HepG2 (cell line): Measurements from ENCODE around the gene CCNH. TPM values are rescaled to one million over a fixed set of nuclear protein-coding genes. Genes with fewer than 3 reads are reported as not detected.

ENCODE experiments used
- ATAC-seq: fragments of 200-7000 bp; cut with Tn5 transposase; 3 replicates; pipeline ENCODE4 v1.9.1; 2020; ENCODE audit warnings: mild to moderate bottlenecking, moderate library complexity
- BruUV-seq: library from RNA; stranded (reverse); fragments of 400-500 nt; replicated peaks from 2 replicates; lab custom pipeline; 2021; lab: Mats Ljungman, UMichigan
- CTCF ChIA-PET: fragments of 300-600 bp; formaldehyde crosslinking; extraction: SDS; loops from one replicate; lab custom pipeline; 2021; ENCODE audit warnings: low total read pairs, inconsistent platforms, low intra/inter-chr PET ratio; lab: Yijun Ruan, JAX
- POLR2A ChIA-PET: fragments of 350-600 bp; sonication (Branson Sonifier 250); formaldehyde crosslinking; loops from one replicate; lab custom pipeline; 2020; ENCODE audit warnings: antibody characterized with exemption, inconsistent platforms; lab: Yijun Ruan, JAX
- DNase-seq: peaks from one replicate; pipeline ENCODE4 v3.0.0-alpha.2; 2015; ENCODE audit warnings: low spot score
- FAIRE-seq: peaks from 3 replicates; lab custom pipeline; 2011; peaks lifted over from hg19 to GRCh38; lab: Jason Lieb, UNC
- H2AFZ ChIP-seq: one replicate; pipeline ENCODE4 v1.6.1; 2011; ENCODE audit warnings: low read length, inconsistent platforms
- H3K27ac ChIP-seq: fragments of 300-600 bp; 3 replicates; pipeline ENCODE4 v1.8.0; 2011; ENCODE audit warnings: mixed run types, mild to moderate bottlenecking, mixed read lengths, low read length, inconsistent platforms; ENCODE audit not compliant: insufficient read depth; ENCODE audit errors: extremely low read length
- H3K27me3 ChIP-seq, 2 experiments: fragments of 200-600 bp in 1 of 2; 2 replicates in 1 of 2; 3 replicates in 1 of 2; pipeline versions ENCODE4 v1.6.0 to v1.8.0; 2011; ENCODE audit warnings: low read length in 2 of 2, mild to moderate bottlenecking in 2 of 2, moderate library complexity in 2 of 2, inconsistent platforms in 1 of 2; ENCODE audit not compliant: insufficient read depth in 2 of 2, control insufficient read depth in 1 of 2
- H3K36me3 ChIP-seq, 2 experiments: fragments of 200-600 bp in 1 of 2; replicated peaks in 1 of 2; 2 replicates in 1 of 2; 3 replicates in 1 of 2; pipeline versions ENCODE4 v1.5.1 to v1.8.0; 2011; ENCODE audit warnings: low read length in 2 of 2, inconsistent platforms in 1 of 2; ENCODE audit not compliant: insufficient read depth in 2 of 2, control insufficient read depth in 1 of 2
- H3K4me1 ChIP-seq: 2 replicates; pipeline ENCODE4 v1.5.1; 2012; ENCODE audit warnings: low read length, inconsistent platforms; ENCODE audit not compliant: insufficient read depth
- H3K4me2 ChIP-seq: 2 replicates; pipeline ENCODE4 v1.6.0; 2011; ENCODE audit warnings: low read depth, low read length, inconsistent platforms
- H3K4me3 ChIP-seq, 3 experiments: fragments of 200-600 bp in 1 of 3; sonication (generic), shearing (Covaris generic) in 1 of 3; replicated peaks in 1 of 3; 2 replicates each; pipeline ENCODE4 v1.5.1; 2011 to 2016; ENCODE audit warnings: low read length in 3 of 3, inconsistent platforms in 2 of 3, low read depth in 2 of 3, mild to moderate bottlenecking in 2 of 3, control low read depth in 1 of 3, mixed read lengths in 1 of 3; ENCODE audit not compliant: insufficient read depth in 1 of 3
- H3K79me2 ChIP-seq: one replicate; pipeline ENCODE4 v1.6.1; 2011; ENCODE audit warnings: low read length, inconsistent platforms; ENCODE audit not compliant: insufficient read depth
- H3K9ac ChIP-seq: 2 replicates; pipeline ENCODE4 v1.6.0; 2011; ENCODE audit warnings: mild to moderate bottlenecking, low read depth, low read length, inconsistent platforms; ENCODE audit not compliant: insufficient read depth
- H3K9me3 ChIP-seq: 2 replicates; pipeline ENCODE4 v1.5.1; 2012; ENCODE audit warnings: mild to moderate bottlenecking, low read length
- H4K20me1 ChIP-seq: 2 replicates; pipeline ENCODE4 v1.6.0; 2011; ENCODE audit warnings: inconsistent platforms, mild to moderate bottlenecking, low read length, moderate library complexity; ENCODE audit not compliant: insufficient read depth
- DZIP1 ChIP-seq: sonication (generic); formaldehyde crosslinking; IDR thresholded peaks from 2 replicates; pipeline ENCODE4 v1.5.0; 2020; ENCODE audit warnings: mild to moderate bottlenecking, missing genetic modification reagents
- HDAC6 ChIP-seq: fragments of 200-600 bp; sonication (generic); IDR thresholded peaks from 2 replicates; pipeline ENCODE4 v1.7.0; 2017; ENCODE audit warnings: mild to moderate bottlenecking, antibody characterized with exemption, low read length, low read depth
- HOXD1 ChIP-seq: sonication (generic); formaldehyde crosslinking; IDR thresholded peaks from 2 replicates; pipeline ENCODE4 v1.5.0; 2020; ENCODE audit warnings: missing genetic modification reagents
- POLR2A ChIP-seq, 2 experiments: IDR thresholded peaks; 2 replicates each; pipeline ENCODE4 v1.6.1; 2011; ENCODE audit warnings: low read depth in 2 of 2, low read length in 2 of 2, mild to moderate bottlenecking in 1 of 2, moderate library complexity in 1 of 2; ENCODE audit not compliant: insufficient read depth in 1 of 2
- POLR2AphosphoS5 ChIP-seq: IDR thresholded peaks from 2 replicates; pipeline ENCODE4 v1.6.1; 2012; ENCODE audit warnings: low read depth, low read length
- ZMAT3 ChIP-seq: sonication (generic); formaldehyde crosslinking; conservative IDR thresholded peaks from 2 replicates; pipeline ENCODE4 v1.7.0; 2021; ENCODE audit warnings: missing genetic modification reagents
- ZNF17 ChIP-seq: sonication (generic); formaldehyde crosslinking; IDR thresholded peaks from 2 replicates; pipeline ENCODE4 v1.5.0; 2020; ENCODE audit warnings: mild to moderate bottlenecking, missing genetic modification reagents
- ZNF263 ChIP-seq: sonication (generic); formaldehyde crosslinking; IDR thresholded peaks from 2 replicates; pipeline ENCODE4 v1.4.0; 2020; ENCODE audit warnings: missing genetic modification reagents
- ZNF577 ChIP-seq: sonication (generic); formaldehyde crosslinking; IDR thresholded peaks from 2 replicates; pipeline ENCODE4 v1.4.0; 2020; ENCODE audit warnings: mild to moderate bottlenecking, low read depth, missing genetic modification reagents, borderline replicate concordance
- ZNF660 ChIP-seq: sonication (generic); formaldehyde crosslinking; IDR thresholded peaks from 2 replicates; pipeline ENCODE4 v1.5.1; 2020; ENCODE audit warnings: mild to moderate bottlenecking, low read depth, missing genetic modification reagents, borderline replicate concordance
- ZNF674 ChIP-seq: sonication (generic); formaldehyde crosslinking; IDR thresholded peaks from 2 replicates; pipeline ENCODE4 v1.5.0; 2020; ENCODE audit warnings: low read depth, mild to moderate bottlenecking, missing genetic modification reagents
- WGBS: methylation state at CpG from one replicate; pipeline ENCODE4 v1.1.6; 2017; ENCODE audit warnings: low lambda C conversion rate; 5-methylcytosine and 5-hydroxymethylcytosine counted together
- in situ Hi-C: cut with HindIII; loops from 2 replicates; pipeline ENCODE4 v1.10.0; 2017; ENCODE audit warnings: low pct_unique_long_range_greater_than_20kb; ENCODE audit not compliant: extremely low pct_ligation_motif_present
- intact Hi-C: fragments of 100-400 bp; cut with micrococcal nuclease; formaldehyde crosslinking; loops from one replicate; pipeline ENCODE4 v1.10.0; 2022; ENCODE audit not compliant: unreplicated experiment
- polyA plus RNA-seq, 8 experiments: library from polyadenylated mRNA; depleted of rRNA in 3 of 8; stranded (reverse) in 7 of 8; unstranded in 1 of 8; fragments of >200 nt; fragmentation: Illumina TruSeq in 4 of 8; extraction: Trizol in 4 of 8; gene quantifications; 2 replicates each; pipeline versions ENCODE4 v1.2.1 to v1.2.3, GENCODE V29; 2011 to 2016; ENCODE audit warnings: low read depth in 4 of 8, missing spikeins in 1 of 8, mixed read lengths in 1 of 8; ENCODE audit not compliant: insufficient read depth in 1 of 8
- total RNA-seq, 5 experiments: library from RNA; depleted of rRNA; stranded (reverse); fragments of >200 nt; fragmentation: Illumina TruSeq; extraction: Trizol; gene quantifications; 2 replicates each; pipeline ENCODE4 v1.2.3, GENCODE V29; 2016; ENCODE audit warnings: low read depth in 1 of 5
- TF ChIP-seq, protein P1 (sequence below): sonication (generic); formaldehyde crosslinking; IDR thresholded peaks from 2 replicates; pipeline ENCODE4 v1.8.0; 2022; ENCODE audit warnings: mild to moderate bottlenecking, missing genetic modification reagents, moderate library complexity
- TF ChIP-seq, protein P2 (sequence below): sonication (generic); formaldehyde crosslinking; conservative IDR thresholded peaks from 2 replicates; pipeline ENCODE4 v1.4.0; 2020; ENCODE audit warnings: missing genetic modification reagents
- TF ChIP-seq, protein P3 (sequence below): sonication (generic); formaldehyde crosslinking; IDR thresholded peaks from 2 replicates; pipeline ENCODE4 v1.4.0; 2020; ENCODE audit warnings: mild to moderate bottlenecking, missing genetic modification reagents

CCNH gene
- total and polyA plus RNA-seq, 2 of the 13 experiments (the other 11 are each of a cell fraction or from before 2014, with no cell fraction given), result 42.5 to 94.3 TPM

DNA sequence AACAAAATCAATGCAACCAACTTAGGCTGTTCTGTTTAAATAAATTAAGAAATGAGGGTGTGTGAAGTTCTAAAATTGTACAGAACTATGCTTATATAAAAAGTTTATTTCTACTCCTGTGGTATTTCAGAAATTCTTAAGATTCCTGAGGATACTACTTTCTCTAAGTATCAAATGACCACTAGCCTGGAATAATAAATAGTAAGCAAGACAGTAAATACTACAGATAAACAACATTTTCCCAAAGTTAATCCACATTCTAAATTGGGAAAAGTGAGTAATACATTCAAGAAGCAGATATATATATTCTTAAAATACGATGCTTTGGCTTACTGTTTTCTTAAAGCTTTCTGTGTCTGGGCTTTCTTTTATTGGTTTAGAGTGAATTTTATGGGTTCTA lies 29.5 kb downstream of the CCNH start:
- Histone ChIP-seq H3K9ac (no peak overlapping the region), H3K27me3 (no peaks in the 10 kb centered on the region), H3K4me2 (no peak overlapping the region), H3K4me3 (no peak overlapping the region), H3K79me2 (no peaks in the 10 kb centered on the region), H3K36me3 (peaks cover 3 to 46% of the 10 kb centered on the region in 2 experiments), H2AFZ (no peak overlapping the region), H4K20me1 (no peaks in the 10 kb centered on the region), H3K9me3 (no peaks in the 10 kb centered on the region), H3K27ac (no peak overlapping the region), H3K4me1 (peaks cover 20% of the 10 kb centered on the region)
- intact Hi-C loops (no loop called here), in situ Hi-C loops (no loop called here)
- ATAC-seq, result no peak
- no peak for DNase-seq
- CTCF ChIA-PET, result no interaction called here
- WGBS, result 100% methylated on average over 1 of the region's 1 CpG
- no peak for FAIRE-seq
- BruUV-seq, result no TSS peak
- POLR2A ChIA-PET, result no interaction called here
- TF ChIP-seq, protein P1, sequence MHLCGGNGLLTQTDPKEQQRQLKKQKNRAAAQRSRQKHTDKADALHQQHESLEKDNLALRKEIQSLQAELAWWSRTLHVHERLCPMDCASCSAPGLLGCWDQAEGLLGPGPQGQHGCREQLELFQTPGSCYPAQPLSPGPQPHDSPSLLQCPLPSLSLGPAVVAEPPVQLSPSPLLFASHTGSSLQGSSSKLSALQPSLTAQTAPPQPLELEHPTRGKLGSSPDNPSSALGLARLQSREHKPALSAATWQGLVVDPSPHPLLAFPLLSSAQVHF (CRISPR knock-in tag), result no peak
- no peak for TF ChIP-seq ZMAT3 (CRISPR knock-in tag)
- TF ChIP-seq ZNF660, result no peak
- no peak for TF ChIP-seq POLR2AphosphoS5
- TF ChIP-seq ZNF17 (CRISPR knock-in tag), result no peak
- TF ChIP-seq POLR2A (IDR thresholded peaks at IDR 0.05; ENCODE audit: insufficient read depth in 1 of 2, low read depth in 2 of 2, low read length in 2 of 2), result no peak
- TF ChIP-seq DZIP1 (CRISPR knock-in tag), result no peak
- TF ChIP-seq, protein P2, sequence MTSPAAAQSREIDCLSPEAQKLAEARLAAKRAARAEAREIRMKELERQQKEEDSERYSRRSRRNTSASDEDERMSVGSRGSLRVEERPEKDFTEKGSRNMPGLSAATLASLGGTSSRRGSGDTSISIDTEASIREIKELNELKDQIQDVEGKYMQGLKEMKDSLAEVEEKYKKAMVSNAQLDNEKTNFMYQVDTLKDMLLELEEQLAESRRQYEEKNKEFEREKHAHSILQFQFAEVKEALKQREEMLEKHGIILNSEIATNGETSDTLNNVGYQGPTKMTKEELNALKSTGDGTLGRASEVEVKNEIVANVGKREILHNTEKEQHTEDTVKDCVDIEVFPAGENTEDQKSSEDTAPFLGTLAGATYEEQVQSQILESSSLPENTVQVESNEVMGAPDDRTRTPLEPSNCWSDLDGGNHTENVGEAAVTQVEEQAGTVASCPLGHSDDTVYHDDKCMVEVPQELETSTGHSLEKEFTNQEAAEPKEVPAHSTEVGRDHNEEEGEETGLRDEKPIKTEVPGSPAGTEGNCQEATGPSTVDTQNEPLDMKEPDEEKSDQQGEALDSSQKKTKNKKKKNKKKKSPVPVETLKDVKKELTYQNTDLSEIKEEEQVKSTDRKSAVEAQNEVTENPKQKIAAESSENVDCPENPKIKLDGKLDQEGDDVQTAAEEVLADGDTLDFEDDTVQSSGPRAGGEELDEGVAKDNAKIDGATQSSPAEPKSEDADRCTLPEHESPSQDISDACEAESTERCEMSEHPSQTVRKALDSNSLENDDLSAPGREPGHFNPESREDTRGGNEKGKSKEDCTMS (CRISPR knock-in tag), result no peak
- TF ChIP-seq ZNF263, result no peak
- no peak for TF ChIP-seq ZNF577 (CRISPR knock-in tag)
- no peak for TF ChIP-seq ZNF674
- no peak for TF ChIP-seq HOXD1 (CRISPR knock-in tag)
- TF ChIP-seq HDAC6, result no peak
- TF ChIP-seq, protein P3, sequence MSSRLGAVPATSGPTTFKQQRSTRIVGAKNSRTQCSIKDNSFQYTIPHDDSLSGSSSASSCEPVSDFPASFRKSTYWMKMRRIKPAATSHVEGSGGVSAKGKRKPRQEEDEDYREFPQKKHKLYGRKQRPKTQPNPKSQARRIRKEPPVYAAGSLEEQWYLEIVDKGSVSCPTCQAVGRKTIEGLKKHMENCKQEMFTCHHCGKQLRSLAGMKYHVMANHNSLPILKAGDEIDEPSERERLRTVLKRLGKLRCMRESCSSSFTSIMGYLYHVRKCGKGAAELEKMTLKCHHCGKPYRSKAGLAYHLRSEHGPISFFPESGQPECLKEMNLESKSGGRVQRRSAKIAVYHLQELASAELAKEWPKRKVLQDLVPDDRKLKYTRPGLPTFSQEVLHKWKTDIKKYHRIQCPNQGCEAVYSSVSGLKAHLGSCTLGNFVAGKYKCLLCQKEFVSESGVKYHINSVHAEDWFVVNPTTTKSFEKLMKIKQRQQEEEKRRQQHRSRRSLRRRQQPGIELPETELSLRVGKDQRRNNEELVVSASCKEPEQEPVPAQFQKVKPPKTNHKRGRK, result no peak
